Natural killer cell treated with Interleukin-12 subunit alpha and Interleukin-12 subunit beta and Interleukin-15 and Interleukin-18, amount 100 ng/mL, for 72 hours (primary cell): ENCODE data around the gene CD74. TPM values are rescaled to one million over a fixed set of nuclear protein-coding genes. Genes with fewer than 3 reads are reported as not detected.

Experiments used
- ATAC-seq, 2 donors: fragments of 150-1000 bp; cut with Tn5 transposase in 1 of 2; sonication (Bioruptor Pico), chemical (Tn5 transposase) in 1 of 2; 2 replicates each; pipeline ENCODE4 v1.10.0; 2021
- DNase-seq: peaks from one replicate; pipeline ENCODE4 v3.0.0; 2022; ENCODE audit warnings: low spot score
- H3K27ac Mint-ChIP-seq, 2 donors: 1 replicate in 1 of 2; 2 replicates in 1 of 2; pipeline ENCODE4 v1.8.0; 2022; ENCODE audit warnings: mixed read lengths in 2 of 2, mild to moderate bottlenecking in 1 of 2, moderate library complexity in 1 of 2
- H3K27me3 Mint-ChIP-seq, 2 donors: 1 replicate in 1 of 2; 2 replicates in 1 of 2; pipeline ENCODE4 v1.8.0; 2022; ENCODE audit warnings: mixed read lengths in 2 of 2
- H3K36me3 Mint-ChIP-seq: one replicate; pipeline ENCODE4 v1.8.0; 2022; ENCODE audit warnings: mixed read lengths
- H3K4me1 Mint-ChIP-seq, 2 donors: 1 replicate in 1 of 2; 2 replicates in 1 of 2; pipeline ENCODE4 v1.8.0; 2022; ENCODE audit warnings: low read depth in 2 of 2, mixed read lengths in 2 of 2, mild to moderate bottlenecking in 1 of 2
- H3K4me3 Mint-ChIP-seq: one replicate; pipeline ENCODE4 v1.8.0; 2022; ENCODE audit warnings: mixed read lengths
- H3K9me3 Mint-ChIP-seq: 2 replicates; pipeline ENCODE4 v1.8.0; 2022; ENCODE audit warnings: mixed read lengths
- total RNA-seq, 2 donors: library from RNA; stranded (reverse); gene quantifications; one replicate each; pipeline ENCODE4 v1.2.3, GENCODE V29; 2022

CD74 gene
- total RNA-seq, 2 donors from 2014 or later, result 767 to 771 TPM

- Mint-ChIP-seq H3K36me3 (peaks cover 21% of the 10 kb centered on the region), H3K27ac (peak overlapping the region; percentile 28 to 71), H3K9me3 (no peaks in the 10 kb centered on the region), H3K27me3 (no peaks in the 10 kb centered on the region), H3K4me3 (no peak overlapping the region), H3K4me1 (peaks cover 6 to 16% of the 10 kb centered on the region in 2 donors)
- DNase-seq, result no peak
- no peak for ATAC-seq
These were observed 12.2 kb downstream of the CD74 start for GRCh38 chr5:150400316-150401075.

- Mint-ChIP-seq H3K4me1 (peaks cover 6 to 16% of the 10 kb centered on the region in 2 donors), H3K27me3 (no peaks in the 10 kb centered on the region), H3K9me3 (no peaks in the 10 kb centered on the region), H3K27ac (peak overlapping the region in 1 of 2 donors; percentile 71), H3K36me3 (peaks cover 21% of the 10 kb centered on the region), H3K4me3 (no peak overlapping the region)
- ATAC-seq (peak in 1 of 2 donors; percentile 7), DNase-seq (no peak)
These were observed 13.0 kb downstream of the CD74 start for GRCh38 chr5:150399524-150400211.

DNA sequence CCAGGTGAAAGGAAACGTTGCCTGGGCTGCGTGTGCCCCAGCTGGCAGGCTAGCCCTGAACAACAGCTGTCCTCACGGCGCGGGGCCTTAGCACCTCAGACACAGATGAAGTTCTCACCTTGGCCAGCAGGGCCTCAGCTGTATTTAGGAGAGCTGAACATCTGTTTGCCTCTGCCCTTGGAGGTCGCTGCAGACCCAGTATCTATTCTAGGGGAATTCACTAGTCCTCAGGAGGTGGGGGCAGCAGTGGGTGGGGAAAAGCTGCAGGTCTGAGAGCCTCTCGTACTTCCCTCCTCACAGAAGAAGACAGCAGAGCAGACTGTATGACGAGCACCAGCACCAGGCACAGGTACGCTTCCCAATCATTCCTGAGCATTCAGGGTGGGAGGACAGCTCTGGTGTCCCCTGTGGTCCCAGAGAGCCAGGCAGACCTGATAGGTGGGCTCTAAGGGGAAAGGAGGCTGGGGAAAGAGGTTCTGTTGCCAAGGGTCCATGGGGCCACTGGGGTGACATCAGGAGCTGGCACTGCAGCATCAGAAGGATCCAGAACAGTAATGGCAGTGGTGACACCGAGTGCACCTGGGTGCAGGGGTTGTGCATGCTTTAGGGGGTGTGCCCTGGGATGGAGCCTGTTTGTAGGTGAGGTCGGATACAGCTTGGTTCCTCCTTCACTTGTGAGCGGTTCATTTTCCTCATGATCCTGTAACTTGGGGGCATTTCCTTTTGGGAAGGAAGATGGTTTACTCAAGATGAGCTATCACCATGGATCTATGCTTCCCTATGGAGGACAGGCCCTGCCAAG lies 13.8 kb downstream of the CD74 start:
- Mint-ChIP-seq H3K4me1 (peaks cover 8 to 16% of the 10 kb centered on the region in 2 donors), H3K4me3 (no peak overlapping the region), H3K9me3 (no peaks in the 10 kb centered on the region), H3K27ac (peak overlapping the region; percentile 25 to 64), H3K27me3 (no peaks in the 10 kb centered on the region), H3K36me3 (peaks cover 21% of the 10 kb centered on the region)
- ATAC-seq, result peak; percentile 2 to 55
- no peak for DNase-seq

- H3K9me3 Mint-ChIP-seq, result no peaks in the 10 kb centered on the region
- ATAC-seq, result no peak
- H3K27ac Mint-ChIP-seq, result peak overlapping the region; percentile 21 to 25
These were observed 14.7 kb downstream of the CD74 start for GRCh38 chr5:150397782-150398721.

DNA sequence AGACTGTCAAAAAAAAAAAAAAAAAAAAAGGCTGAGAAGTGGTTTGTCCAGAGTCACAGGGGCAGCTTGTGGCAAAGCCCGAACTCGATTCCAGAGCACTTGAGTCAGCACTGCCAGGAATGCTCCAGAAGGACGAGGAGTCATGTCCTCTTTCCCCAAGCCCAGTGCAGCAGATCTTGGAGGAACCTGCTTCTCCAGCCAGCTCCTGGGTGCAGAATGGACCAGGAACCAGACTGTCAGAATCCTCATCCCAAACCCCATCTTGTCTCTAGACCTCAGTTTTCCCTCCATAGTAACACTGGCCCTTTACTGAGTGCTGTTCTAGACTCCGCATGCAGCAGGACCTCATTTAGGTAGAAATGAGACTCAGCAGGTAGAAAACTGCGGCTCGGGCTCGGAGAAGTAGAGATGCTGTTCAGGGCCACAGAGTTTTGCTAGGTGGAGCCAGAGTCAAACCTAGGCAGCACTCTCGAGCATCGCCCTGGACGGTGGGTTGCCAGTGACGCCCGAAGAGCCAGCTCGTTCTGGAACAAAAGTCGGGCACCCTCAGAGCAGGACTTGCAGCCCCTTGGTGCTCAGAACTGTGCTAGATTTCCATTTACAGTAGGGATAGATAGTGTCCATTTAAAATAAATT lies 15.4 kb downstream of the CD74 start:
- peaks cover 15% of the 10 kb centered on the region for H3K36me3 Mint-ChIP-seq
- no peak for DNase-seq
- no peak overlapping the region for H3K4me3 Mint-ChIP-seq
- peaks cover 8 to 16% of the 10 kb centered on the region in 2 donors for H3K4me1 Mint-ChIP-seq
- H3K27ac Mint-ChIP-seq, result no peak overlapping the region
- H3K9me3 Mint-ChIP-seq, result no peaks in the 10 kb centered on the region
- no peaks in the 10 kb centered on the region for H3K27me3 Mint-ChIP-seq
- ATAC-seq, result no peak

More at GRCh38 chr5:150397782-150398721, 14.7 kb downstream of the CD74 start:
- Mint-ChIP-seq H3K36me3 (peaks cover 21% of the 10 kb centered on the region), H3K4me1 (peaks cover 8 to 16% of the 10 kb centered on the region in 2 donors), H3K4me3 (no peak overlapping the region), H3K27me3 (no peaks in the 10 kb centered on the region)
- no peak for DNase-seq

DNA sequence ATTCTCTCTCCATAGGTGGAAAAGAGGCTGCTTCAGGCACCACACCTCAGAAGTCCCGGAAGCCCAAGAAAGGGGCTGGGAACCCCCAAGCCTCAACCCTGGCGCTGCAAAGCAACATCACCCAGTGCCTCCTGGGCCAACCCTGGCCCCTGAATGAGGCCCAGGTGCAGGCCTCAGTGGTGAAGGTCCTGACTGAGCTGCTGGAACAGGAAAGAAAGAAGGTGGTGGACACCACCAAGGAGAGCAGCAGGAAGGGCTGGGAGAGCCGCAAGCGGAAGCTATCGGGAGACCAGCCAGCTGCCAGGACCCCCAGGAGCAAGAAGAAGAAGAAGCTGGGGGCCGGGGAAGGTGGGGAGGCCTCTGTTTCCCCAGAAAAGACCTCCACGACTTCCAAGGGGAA lies 16.4 kb downstream of the CD74 start:
- H3K9me3 Mint-ChIP-seq, result no peaks in the 10 kb centered on the region
- H3K36me3 Mint-ChIP-seq, result peaks cover 14% of the 10 kb centered on the region
- H3K27me3 Mint-ChIP-seq, result no peaks in the 10 kb centered on the region
- DNase-seq (no peak), ATAC-seq (no peak)
- peak overlapping the region; percentile 62 to 69 for H3K27ac Mint-ChIP-seq
- no peak overlapping the region for H3K4me3 Mint-ChIP-seq
- peaks cover 8 to 15% of the 10 kb centered on the region in 2 donors for H3K4me1 Mint-ChIP-seq

DNA sequence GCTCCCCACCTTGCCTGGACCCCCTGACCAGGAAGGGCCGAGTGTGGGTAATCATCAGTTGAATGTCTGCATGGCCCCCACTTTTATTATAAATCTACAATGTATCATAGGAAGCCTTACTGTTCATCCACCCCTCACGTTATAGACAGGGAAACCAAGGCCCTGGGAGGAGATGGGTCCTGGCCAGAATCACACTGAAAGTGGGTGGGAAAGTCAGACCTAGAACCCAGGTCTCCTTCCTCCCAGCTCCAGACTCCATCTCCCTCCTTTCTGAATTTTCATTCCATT lies 17.1 kb downstream of the CD74 start:
- peaks cover 8 to 11% of the 10 kb centered on the region in 2 donors for H3K4me1 Mint-ChIP-seq
- no peaks in the 10 kb centered on the region for H3K9me3 Mint-ChIP-seq
- H3K27ac Mint-ChIP-seq, result peak overlapping the region; percentile 62 to 69
- H3K27me3 Mint-ChIP-seq, result no peaks in the 10 kb centered on the region
- DNase-seq, result no peak
- ATAC-seq, result no peak
- peaks cover 11% of the 10 kb centered on the region for H3K36me3 Mint-ChIP-seq
- H3K4me3 Mint-ChIP-seq, result no peak overlapping the region

GRCh38 chr5:150394912-150395687 lies 17.6 kb downstream of the CD74 start:
- Mint-ChIP-seq H3K9me3 (no peaks in the 10 kb centered on the region), H3K4me1 (peaks cover 5 to 7% of the 10 kb centered on the region in 2 donors), H3K4me3 (no peak overlapping the region), H3K27ac (no peak overlapping the region), H3K36me3 (peaks cover 7% of the 10 kb centered on the region), H3K27me3 (no peaks in the 10 kb centered on the region)
- ATAC-seq, result no peak
- DNase-seq, result no peak

- Mint-ChIP-seq H3K4me3 (no peak overlapping the region), H3K27ac (peak overlapping the region in 1 of 2 donors; percentile 21), H3K36me3 (peaks cover 7% of the 10 kb centered on the region), H3K9me3 (no peaks in the 10 kb centered on the region), H3K4me1 (peaks cover 5 to 6% of the 10 kb centered on the region in 2 donors), H3K27me3 (no peaks in the 10 kb centered on the region)
- DNase-seq, result no peak
- peak; percentile 46 to 60 for ATAC-seq
These were observed 18.6 kb downstream of the CD74 start for GRCh38 chr5:150394131-150394530.

DNA sequence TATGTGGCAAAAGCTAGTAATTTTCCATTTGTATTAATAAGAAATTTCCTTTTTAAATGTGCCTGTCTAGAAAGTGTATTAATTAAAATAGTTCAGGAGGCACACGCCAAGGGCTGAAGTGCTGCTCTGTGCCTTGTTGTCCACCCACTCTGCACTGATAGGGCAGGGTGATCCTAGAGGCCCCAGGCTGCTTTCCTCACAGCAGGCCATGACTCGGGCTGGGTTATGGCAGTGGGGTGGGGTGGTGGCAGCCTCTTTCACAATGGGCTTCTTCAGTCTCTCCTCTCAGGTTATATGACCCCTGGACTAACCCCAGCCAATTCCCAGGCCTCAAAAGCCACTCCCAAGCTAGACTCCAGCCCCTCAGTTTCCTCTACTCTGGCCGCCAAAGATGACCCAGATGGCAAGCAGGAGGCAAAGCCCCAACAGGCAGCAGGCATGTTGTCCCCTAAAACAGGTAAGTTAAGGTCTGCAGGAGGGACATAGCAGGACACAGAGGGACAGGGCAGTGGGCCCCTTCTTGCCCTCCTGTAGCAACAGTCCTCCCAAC lies 19.5 kb downstream of the CD74 start:
- no peaks in the 10 kb centered on the region for H3K27me3 Mint-ChIP-seq
- DNase-seq (no peak), ATAC-seq (no peak)
- H3K4me3 Mint-ChIP-seq, result no peak overlapping the region
- H3K4me1 Mint-ChIP-seq, result peaks cover 5 to 6% of the 10 kb centered on the region in 2 donors
- no peaks in the 10 kb centered on the region for H3K9me3 Mint-ChIP-seq
- H3K36me3 Mint-ChIP-seq, result peaks cover 7% of the 10 kb centered on the region
- H3K27ac Mint-ChIP-seq, result no peak overlapping the region

DNA sequence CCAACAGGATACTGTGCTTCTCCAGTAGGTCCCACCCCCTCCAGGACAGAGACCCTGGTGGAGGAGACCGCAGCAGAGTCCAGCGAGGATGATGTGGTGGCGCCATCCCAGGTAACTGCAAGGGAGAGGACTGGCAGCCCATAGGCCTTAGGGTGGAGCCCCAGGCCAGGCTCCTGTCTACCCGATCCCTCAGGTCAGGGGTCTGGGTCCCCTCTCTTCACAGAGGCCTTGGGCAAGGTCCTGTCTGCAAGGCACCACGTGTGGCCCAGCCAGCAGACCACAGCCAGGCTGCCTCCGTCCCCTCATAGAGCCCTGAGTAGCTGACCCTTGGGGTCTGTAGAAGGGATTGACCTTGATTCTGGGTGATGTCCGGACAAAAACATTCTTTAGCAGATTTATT lies 20.0 kb downstream of the CD74 start:
- ATAC-seq (no peak), DNase-seq (no peak)
- no peaks in the 10 kb centered on the region for H3K27me3 Mint-ChIP-seq
- H3K9me3 Mint-ChIP-seq, result no peaks in the 10 kb centered on the region
- no peak overlapping the region for H3K27ac Mint-ChIP-seq
- peaks cover 5 to 6% of the 10 kb centered on the region in 2 donors for H3K4me1 Mint-ChIP-seq
- no peak overlapping the region for H3K4me3 Mint-ChIP-seq
- peaks cover 7% of the 10 kb centered on the region for H3K36me3 Mint-ChIP-seq

DNA sequence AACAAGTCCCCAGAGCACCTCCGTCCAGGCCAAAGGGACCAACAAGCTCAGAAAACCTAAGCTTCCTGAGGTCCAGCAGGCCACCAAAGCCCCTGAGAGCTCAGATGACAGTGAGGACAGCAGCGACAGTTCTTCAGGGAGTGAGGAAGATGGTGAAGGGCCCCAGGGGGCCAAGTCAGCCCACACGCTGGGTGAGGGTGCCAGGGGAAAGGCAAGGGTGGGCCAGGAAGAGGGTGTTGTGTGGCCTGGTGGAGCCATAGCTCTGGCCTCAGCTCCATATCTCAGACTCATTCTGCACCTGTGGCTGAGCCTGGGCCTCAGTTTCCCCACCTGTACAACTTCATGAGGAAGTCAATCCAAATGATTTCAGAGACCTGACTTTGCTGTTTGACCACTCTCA lies 20.7 kb downstream of the CD74 start:
- Mint-ChIP-seq H3K27ac (no peak overlapping the region), H3K4me1 (peaks cover 4 to 6% of the 10 kb centered on the region in 2 donors), H3K27me3 (no peaks in the 10 kb centered on the region), H3K9me3 (no peaks in the 10 kb centered on the region), H3K36me3 (peaks cover 7% of the 10 kb centered on the region), H3K4me3 (no peak overlapping the region)
- DNase-seq, result no peak
- ATAC-seq, result no peak
